Measurements from ENCODE around the gene MAD1L1. TPM values are rescaled to one million over a fixed set of nuclear protein-coding genes. Genes with fewer than 3 reads are reported as not detected.

Gene MAD1L1
- total RNA-seq, 1 donor from 2014 or later = 32.7 TPM

GRCh38 chr7:2000746-2001321 lies 231.9 kb downstream of the MAD1L1 start:
- Mint-ChIP-seq H3K36me3 (ENCODE audit: unreplicated experiment) (no peaks in the 10 kb centered on the region), H3K4me3 (ENCODE audit: unreplicated experiment) (no peak overlapping the region), H3K27me3 (ENCODE audit: unreplicated experiment) (no peaks in the 10 kb centered on the region), H3K4me1 (ENCODE audit: unreplicated experiment) (no peaks in the 10 kb centered on the region), H3K27ac (ENCODE audit: unreplicated experiment) (no peak overlapping the region), H3K9me3 (ENCODE audit: unreplicated experiment) (no peaks in the 10 kb centered on the region)
- no peak for TF ChIP-seq CTCF (IDR thresholded peaks at IDR 0.05)
- no peak for DNase-seq (ENCODE audit: extremely low spot score, unreplicated experiment)

DNA sequence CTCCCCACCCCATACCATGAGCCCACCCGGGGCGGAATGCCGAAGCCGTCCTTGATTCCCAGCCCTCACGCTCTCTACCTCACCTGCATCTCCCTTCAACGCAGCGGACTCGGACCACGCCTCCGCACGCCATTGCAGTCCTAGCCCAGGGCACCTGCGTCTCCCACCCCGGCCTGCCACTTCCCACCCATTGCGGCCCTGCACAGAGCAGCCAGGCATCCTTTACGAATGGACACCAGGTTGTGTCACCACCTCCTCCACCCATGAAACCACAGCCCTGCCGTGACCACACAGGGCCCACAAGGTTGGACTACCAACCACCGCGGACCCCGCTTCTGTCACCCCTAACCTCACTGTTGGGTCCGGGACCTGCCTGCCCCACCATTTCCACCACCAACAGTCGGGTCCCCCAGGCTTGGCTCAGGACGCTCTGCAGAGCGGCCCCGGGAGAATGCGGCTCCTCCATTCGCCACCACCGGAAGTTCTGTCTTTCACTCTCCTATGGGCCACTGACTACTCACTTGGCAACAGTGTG lies 232.5 kb downstream of the MAD1L1 start:
- DNase-seq (ENCODE audit: extremely low spot score, unreplicated experiment) = no peak
- H3K9me3 Mint-ChIP-seq (ENCODE audit: unreplicated experiment) = no peaks in the 10 kb centered on the region
- TF ChIP-seq CTCF (IDR thresholded peaks at IDR 0.05) = no peak
- no peaks in the 10 kb centered on the region for H3K27me3 Mint-ChIP-seq (ENCODE audit: unreplicated experiment)
- no peak overlapping the region for H3K27ac Mint-ChIP-seq (ENCODE audit: unreplicated experiment)
- H3K36me3 Mint-ChIP-seq (ENCODE audit: unreplicated experiment) = no peaks in the 10 kb centered on the region
- H3K4me3 Mint-ChIP-seq (ENCODE audit: unreplicated experiment) = no peak overlapping the region
- no peaks in the 10 kb centered on the region for H3K4me1 Mint-ChIP-seq (ENCODE audit: unreplicated experiment)

DNA sequence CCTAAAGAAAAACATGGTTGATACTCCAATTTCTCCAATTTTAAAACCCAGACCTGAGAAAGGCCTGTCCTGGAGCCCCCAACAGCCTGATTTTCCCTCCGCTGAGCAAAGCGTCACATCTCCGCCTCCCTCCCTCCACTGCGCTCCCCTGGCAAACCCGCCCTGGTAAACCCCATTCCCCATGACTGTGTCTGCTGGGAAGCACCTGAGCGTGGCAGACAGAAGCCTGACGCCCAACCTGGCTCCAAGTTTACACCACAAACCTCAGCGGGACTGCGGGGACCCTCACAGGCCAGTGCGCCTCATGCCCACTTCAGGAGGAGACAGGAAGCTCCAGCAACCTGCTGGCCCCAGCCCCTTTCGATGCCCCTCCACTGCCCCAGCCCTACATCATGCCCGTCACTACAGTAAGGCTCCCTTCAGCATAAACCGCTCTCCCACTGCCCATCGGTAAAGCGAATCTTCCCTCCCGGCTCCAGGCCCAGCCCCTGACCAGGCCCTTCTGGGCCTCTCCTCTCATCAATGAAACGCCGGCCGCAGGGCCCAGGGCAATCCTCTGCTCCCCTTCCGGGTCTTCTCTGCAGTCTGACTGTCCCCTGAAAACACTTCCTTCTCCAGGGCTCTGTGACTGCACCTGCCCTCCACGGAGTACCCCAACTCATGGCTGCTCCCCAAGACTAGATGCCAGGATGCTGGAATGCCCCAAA lies 233.3 kb downstream of the MAD1L1 start:
- no peak for DNase-seq (ENCODE audit: extremely low spot score, unreplicated experiment)
- no peaks in the 10 kb centered on the region for H3K9me3 Mint-ChIP-seq (ENCODE audit: unreplicated experiment)
- H3K27ac Mint-ChIP-seq (ENCODE audit: unreplicated experiment) = no peak overlapping the region
- H3K4me1 Mint-ChIP-seq (ENCODE audit: unreplicated experiment) = no peaks in the 10 kb centered on the region
- no peaks in the 10 kb centered on the region for H3K36me3 Mint-ChIP-seq (ENCODE audit: unreplicated experiment)
- H3K4me3 Mint-ChIP-seq (ENCODE audit: unreplicated experiment) = no peak overlapping the region
- no peaks in the 10 kb centered on the region for H3K27me3 Mint-ChIP-seq (ENCODE audit: unreplicated experiment)
- no peak for TF ChIP-seq CTCF (IDR thresholded peaks at IDR 0.05)

GRCh38 chr7:1998146-1998545 lies 234.6 kb downstream of the MAD1L1 start:
- Mint-ChIP-seq H3K27me3 (ENCODE audit: unreplicated experiment) (no peaks in the 10 kb centered on the region), H3K9me3 (ENCODE audit: unreplicated experiment) (no peaks in the 10 kb centered on the region), H3K4me3 (ENCODE audit: unreplicated experiment) (no peak overlapping the region), H3K27ac (ENCODE audit: unreplicated experiment) (no peak overlapping the region), H3K36me3 (ENCODE audit: unreplicated experiment) (no peaks in the 10 kb centered on the region), H3K4me1 (ENCODE audit: unreplicated experiment) (no peaks in the 10 kb centered on the region)
- no peak for TF ChIP-seq CTCF (IDR thresholded peaks at IDR 0.05)
- DNase-seq (ENCODE audit: extremely low spot score, unreplicated experiment) = no peak

- H3K27me3 Mint-ChIP-seq (ENCODE audit: unreplicated experiment) = no peaks in the 10 kb centered on the region
- no peak overlapping the region for H3K4me3 Mint-ChIP-seq (ENCODE audit: unreplicated experiment)
- no peaks in the 10 kb centered on the region for H3K36me3 Mint-ChIP-seq (ENCODE audit: unreplicated experiment)
- no peak for DNase-seq (ENCODE audit: extremely low spot score, unreplicated experiment)
- no peaks in the 10 kb centered on the region for H3K4me1 Mint-ChIP-seq (ENCODE audit: unreplicated experiment)
- H3K27ac Mint-ChIP-seq (ENCODE audit: unreplicated experiment) = no peak overlapping the region
- no peaks in the 10 kb centered on the region for H3K9me3 Mint-ChIP-seq (ENCODE audit: unreplicated experiment)
- TF ChIP-seq CTCF (IDR thresholded peaks at IDR 0.05) = no peak
These were observed 235.1 kb downstream of the MAD1L1 start for GRCh38 chr7:1997537-1998076.

All from osteocyte (in vitro differentiated cells).